A549 (cell line): ENCODE data around the gene GIT2. TPM values are rescaled to one million over a fixed set of nuclear protein-coding genes. Genes with fewer than 3 reads are reported as not detected.

ENCODE experiments used
- ATAC-seq, 2 experiments: fragments of 200-7000 bp in 1 of 2; fragments of >200 bp in 1 of 2; cut with Nextera tagmentation in 1 of 2; cut with Tn5 transposase in 1 of 2; 3 replicates each; pipeline versions ENCODE4 v1.8.0 to v1.9.1; 2018 to 2020; ENCODE audit warnings: mild to moderate bottlenecking in 1 of 2, moderate library complexity in 1 of 2
- CTCF ChIA-PET: fragments of 300-600 bp; sonication (Branson Sonifier 250); formaldehyde crosslinking; extraction: SDS; loops from one replicate; lab custom pipeline; 2021; ENCODE audit warnings: antibody characterized with exemption, inconsistent platforms; lab: Yijun Ruan, JAX
- POLR2A ChIA-PET: fragments of 350-600 bp; formaldehyde crosslinking; extraction: SDS; loops from one replicate; lab custom pipeline; 2021; ENCODE audit warnings: antibody characterized with exemption, inconsistent platforms; lab: Yijun Ruan, JAX
- DNase-seq, 2 experiments: peaks; one replicate each; pipeline versions ENCODE4 v3.0.0 to v3.0.0-alpha.2; 2011 to 2016; ENCODE audit warnings: low read depth in 1 of 2, low spot score in 1 of 2
- FAIRE-seq: peaks from 2 replicates; lab custom pipeline; 2011; peaks lifted over from hg19 to GRCh38; lab: Jason Lieb, UNC
- H3K27ac ChIP-seq, 2 experiments: fragments of >200 bp; sonication (Bioruptor Twin); formaldehyde crosslinking; 3 replicates each; pipeline ENCODE4 v1.5.1; 2016 to 2017
- H3K4me1 ChIP-seq: fragments of >200 bp; sonication (Bioruptor Twin); formaldehyde crosslinking; 3 replicates; pipeline ENCODE4 v1.6.1; 2016
- H3K4me2 ChIP-seq: fragments of >200 bp; sonication (Bioruptor Twin); formaldehyde crosslinking; 3 replicates; pipeline ENCODE4 v1.6.1; 2016
- H3K4me3 ChIP-seq: fragments of >200 bp; sonication (Bioruptor Twin); formaldehyde crosslinking; 3 replicates; pipeline ENCODE4 v1.5.1; 2016
- H3K9me3 ChIP-seq: fragments of >200 bp; sonication (Bioruptor Twin); formaldehyde crosslinking; 3 replicates; pipeline ENCODE4 v1.6.1; 2016
- CBX2 ChIP-seq: fragments of 200-600 bp; sonication (generic); IDR thresholded peaks from 2 replicates; pipeline ENCODE4 v1.6.1; 2016; ENCODE audit warnings: low read depth, mild to moderate bottlenecking, borderline replicate concordance
- CBX8 ChIP-seq: fragments of 200-600 bp; sonication (generic); IDR thresholded peaks from 2 replicates; pipeline ENCODE4 v1.6.1; 2016
- CEBPB ChIP-seq, 2 experiments: fragments of >200 bp in 1 of 2; sonication (Bioruptor Twin) in 1 of 2; formaldehyde crosslinking in 1 of 2; IDR thresholded peaks; 2 replicates each; pipeline ENCODE4 v1.6.1; 2012 to 2016
- CTCF ChIP-seq: fragments of >200 bp; sonication (Bioruptor Twin); formaldehyde crosslinking; IDR thresholded peaks from 3 replicates; pipeline ENCODE4 v1.5.1; 2016
- EHF ChIP-seq: fragments of 250-450 bp; sonication (Bioruptor Pico); IDR thresholded peaks from 2 replicates; pipeline ENCODE4 v1.5.0; 2020; ENCODE audit warnings: mild to moderate bottlenecking
- EHMT2 ChIP-seq: fragments of 200-600 bp; sonication (generic); IDR thresholded peaks from 2 replicates; pipeline ENCODE4 v1.6.1; 2016; ENCODE audit warnings: antibody characterized with exemption, low read depth, mild to moderate bottlenecking, moderate library complexity
- EP300 ChIP-seq, 2 experiments: fragments of >200 bp; sonication (Bioruptor Twin); formaldehyde crosslinking; IDR thresholded peaks; 2 replicates in 1 of 2; 3 replicates in 1 of 2; pipeline ENCODE4 v1.6.1; 2016 to 2017
- ESRRA ChIP-seq: fragments of 150-350 bp; IDR thresholded peaks from 2 replicates; pipeline ENCODE4 v1.6.1; 2014; ENCODE audit warnings: mild to moderate bottlenecking, low read length, borderline replicate concordance
- FOSL2 ChIP-seq, 2 experiments: fragments of 450-650 bp in 1 of 2; fragments of >200 bp in 1 of 2; sonication (Bioruptor Twin) in 1 of 2; formaldehyde crosslinking; IDR thresholded peaks; 2 replicates each; pipeline versions ENCODE4 v1.5.0 to v1.6.1; 2016 to 2020; ENCODE audit warnings: mild to moderate bottlenecking in 1 of 2, moderate library complexity in 1 of 2
- HES2 ChIP-seq: fragments of >200 bp; sonication (Bioruptor Twin); formaldehyde crosslinking; IDR thresholded peaks from 2 replicates; pipeline ENCODE4 v1.6.1; 2016
- JUNB ChIP-seq: fragments of >200 bp; sonication (Bioruptor Twin); formaldehyde crosslinking; IDR thresholded peaks from 2 replicates; pipeline ENCODE4 v1.6.1; 2016
- KDM5A ChIP-seq: fragments of 200-600 bp; sonication (generic); IDR thresholded peaks from 2 replicates; pipeline ENCODE4 v1.6.1; 2016; ENCODE audit warnings: antibody characterized with exemption, mild to moderate bottlenecking
- MAZ ChIP-seq: fragments of 150-350 bp; IDR thresholded peaks from 2 replicates; pipeline ENCODE4 v1.6.1; 2014; ENCODE audit warnings: antibody characterized with exemption, low read depth, low read length, borderline replicate concordance
- NR3C1 ChIP-seq: fragments of >200 bp; sonication (Bioruptor Twin); formaldehyde crosslinking; IDR thresholded peaks from 3 replicates; pipeline ENCODE4 v1.6.1; 2017
- RCOR1 ChIP-seq: fragments of 150-350 bp; IDR thresholded peaks from 2 replicates; pipeline ENCODE4 v1.6.1; 2014; ENCODE audit warnings: antibody characterized with exemption, low read length, low read depth
- RNF2 ChIP-seq: fragments of 200-600 bp; sonication (generic); IDR thresholded peaks from 2 replicates; pipeline ENCODE4 v1.6.1; 2016; ENCODE audit warnings: low read depth, mild to moderate bottlenecking, antibody characterized with exemption, moderate library complexity, borderline replicate concordance
- TFCP2L1 ChIP-seq: fragments of 250-450 bp; sonication (Bioruptor Pico); IDR thresholded peaks from 2 replicates; pipeline ENCODE4 v1.5.0; 2021; ENCODE audit warnings: mild to moderate bottlenecking
- TP53 ChIP-seq: fragments of 250-450 bp; sonication (Bioruptor Pico); IDR thresholded peaks from 2 replicates; pipeline ENCODE4 v1.5.0; 2021; ENCODE audit warnings: mild to moderate bottlenecking, moderate library complexity
- ZC3H11A ChIP-seq: fragments of 450-650 bp; IDR thresholded peaks from 2 replicates; pipeline ENCODE4 v1.6.1; 2014; ENCODE audit warnings: antibody characterized with exemption, mild to moderate bottlenecking
- ZNF302 ChIP-seq: fragments of 250-450 bp; sonication (Bioruptor Pico); IDR thresholded peaks from 2 replicates; pipeline ENCODE4 v1.9.0; 2021; ENCODE audit warnings: inconsistent platforms, mild to moderate bottlenecking, moderate library complexity
- WGBS: methylation state at CpG from one replicate; pipeline ENCODE4 v1.1.6; 2017; ENCODE audit errors: missing lambda C conversion rate; 5-methylcytosine and 5-hydroxymethylcytosine counted together
- polyA plus RNA-seq, 4 experiments: library from polyadenylated mRNA; depleted of rRNA in 3 of 4; stranded (reverse); fragments of >200 nt; fragmentation: RNase III in 1 of 4; extraction: RNeasy Plus Mini Kit Qiagen cat#74134 plus additional on column Dnase treatment in 1 of 4; gene quantifications; 2 replicates in 3 of 4; 3 replicates in 1 of 4; pipeline ENCODE4 v1.2.3, GENCODE V29; 2011 to 2017
- TF ChIP-seq, protein P1 (sequence below): fragments of 150-350 bp; IDR thresholded peaks from 2 replicates; pipeline ENCODE4 v1.6.1; 2014; ENCODE audit warnings: low read depth, mild to moderate bottlenecking, low read length

GIT2 gene
- polyA plus RNA-seq, 2 of the 4 experiments (the other 2 are of a cell fraction), result 18.5 to 38.0 TPM

GRCh38 chr12:109949089-109949488 lies 47.1 kb downstream of the GIT2 start (continued):
- TF ChIP-seq TP53 (CRISPR knock-in tag), result no peak

DNA sequence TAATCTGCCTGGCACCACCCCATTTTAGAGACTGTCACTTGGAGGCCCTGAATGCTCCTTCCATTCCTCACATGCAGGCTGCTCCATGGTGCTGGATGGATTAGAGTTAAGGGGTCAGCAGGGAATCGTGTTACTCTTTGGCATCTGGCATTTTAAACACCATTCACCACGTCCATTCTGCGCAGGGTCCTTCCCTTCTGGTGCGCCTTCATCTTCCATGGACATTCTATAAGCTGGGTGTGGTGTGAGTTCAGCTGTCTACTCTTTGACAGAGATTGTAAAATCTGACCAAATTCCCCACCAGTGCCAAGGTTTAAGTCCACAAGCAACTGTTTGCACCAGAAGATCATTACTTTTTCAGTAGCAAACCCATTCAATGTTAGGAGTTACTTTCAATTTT lies 47.8 kb downstream of the GIT2 start:
- no peak overlapping the region for H3K4me2 ChIP-seq

GRCh38 chr12:109947521-109947920 lies 48.6 kb downstream of the GIT2 start:
- H3K4me1 ChIP-seq, result 0 out of 3 replicates have a peak, but pooled peaks cover 4% of the 10 kb centered on the region
- ChIA-PET POLR2A (no interaction called here), CTCF (interaction anchor here (1.3 to 1.7 kb wide), 4 partner anchors 19 to 152 kb away, joined by 3 to 9 read pairs (median 4); no protein-coding TSS in a partner anchor)
- no peak overlapping the region for H3K4me3 ChIP-seq
- H3K27ac ChIP-seq, result no peak overlapping the region
- H3K4me2 ChIP-seq, result no peak overlapping the region
- no peak for ATAC-seq
- 86% methylated on average over 3 of the region's 3 CpGs for WGBS
- TF ChIP-seq ESRRA (no peak), JUNB (no peak), CEBPB (IDR thresholded peaks at IDR 0.05) (no peak), NR3C1 (no peak), TFCP2L1 (CRISPR knock-in tag) (no peak)
- TF ChIP-seq, protein P1, sequence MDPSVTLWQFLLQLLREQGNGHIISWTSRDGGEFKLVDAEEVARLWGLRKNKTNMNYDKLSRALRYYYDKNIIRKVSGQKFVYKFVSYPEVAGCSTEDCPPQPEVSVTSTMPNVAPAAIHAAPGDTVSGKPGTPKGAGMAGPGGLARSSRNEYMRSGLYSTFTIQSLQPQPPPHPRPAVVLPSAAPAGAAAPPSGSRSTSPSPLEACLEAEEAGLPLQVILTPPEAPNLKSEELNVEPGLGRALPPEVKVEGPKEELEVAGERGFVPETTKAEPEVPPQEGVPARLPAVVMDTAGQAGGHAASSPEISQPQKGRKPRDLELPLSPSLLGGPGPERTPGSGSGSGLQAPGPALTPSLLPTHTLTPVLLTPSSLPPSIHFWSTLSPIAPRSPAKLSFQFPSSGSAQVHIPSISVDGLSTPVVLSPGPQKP, result no peak
- no peak for FAIRE-seq
- no peak for DNase-seq
- no peaks in the 10 kb centered on the region for H3K9me3 ChIP-seq

More for the DNA sequence above, 47.8 kb downstream of the GIT2 start:
- CTCF ChIA-PET, result interaction anchor here (0.6 to 1.7 kb wide), 4 partner anchors 20 to 374 kb away, joined by 3 to 9 read pairs (median 5); no protein-coding TSS in a partner anchor
- no peak for FAIRE-seq
- POLR2A ChIA-PET, result no interaction called here
- DNase-seq, result no peak
- TF ChIP-seq RCOR1 (no peak), ZC3H11A (no peak), EP300 (IDR thresholded peaks at IDR 0.05) (no peak)
- no peak overlapping the region for H3K4me3 ChIP-seq
- no peak overlapping the region for H3K27ac ChIP-seq
- H3K9me3 ChIP-seq, result no peaks in the 10 kb centered on the region
- 0 out of 3 replicates have a peak, but pooled peaks cover 4% of the 10 kb centered on the region for H3K4me1 ChIP-seq
- 90% methylated on average over 4 of the region's 4 CpGs for WGBS
- ATAC-seq, result no peak

DNA sequence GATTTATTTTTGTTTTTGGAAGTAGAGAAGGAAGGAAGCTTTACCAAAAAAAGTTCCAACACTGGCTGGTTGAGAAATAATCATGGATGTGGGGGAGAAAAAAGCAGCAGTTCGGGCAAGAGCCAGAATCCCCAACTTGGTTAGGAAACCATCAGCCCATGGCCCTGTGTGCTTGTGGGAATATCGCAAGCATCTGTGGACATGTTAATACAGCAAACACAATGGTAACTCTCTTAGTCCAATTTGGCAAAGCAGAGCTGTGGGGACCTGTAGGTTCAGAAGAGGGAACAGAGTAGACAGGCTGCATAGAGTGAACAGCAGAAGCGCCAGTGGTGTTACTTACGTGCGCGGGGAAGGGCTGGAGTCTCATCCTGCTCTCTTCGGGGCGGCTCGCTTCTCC lies 49.3 kb downstream of the GIT2 start:
- TF ChIP-seq FOSL2 (IDR thresholded peaks at IDR 0.05) (no peak), FOSL2 (CRISPR knock-in tag; IDR thresholded peaks at IDR 0.05) (no peak), CTCF (no peak), CBX2 (no peak), HES2 (no peak), RCOR1 (no peak), ZNF302 (CRISPR knock-in tag) (no peak), CEBPB (IDR thresholded peaks at IDR 0.05) (no peak), EHMT2 (no peak), MAZ (no peak), CBX8 (no peak), RNF2 (no peak), KDM5A (no peak), EHF (CRISPR knock-in tag) (no peak)
- TF ChIP-seq, protein P1, result no peak
- FAIRE-seq (no peak), ATAC-seq (no peak), DNase-seq (no peak)
- 0 out of 3 replicates have a peak, but pooled peaks cover 3% of the 10 kb centered on the region for H3K4me1 ChIP-seq
- H3K4me3 ChIP-seq, result no peak overlapping the region
- no peaks in the 10 kb centered on the region for H3K9me3 ChIP-seq
- no peak overlapping the region for H3K27ac ChIP-seq
- WGBS, result 94% methylated on average over 9 of the region's 9 CpGs
- POLR2A ChIA-PET, result no interaction called here
- no peak overlapping the region for H3K4me2 ChIP-seq
- CTCF ChIA-PET, result interaction anchor here (1.0 to 1.7 kb wide), 5 partner anchors 18 to 522 kb away, joined by 3 to 9 read pairs (median 3); partner anchors contain the start of gene FAM216A
